ENCODE results near the gene OTUB1.

The OTUB1 gene

GRCh38 chr11:64031001-64031400 lies 44.8 kb downstream of the OTUB1 start:
- H3K4me3 ChIP-seq (ENCODE audit: low read depth, low read length) = no peak overlapping the region
- TF ChIP-seq, protein P1, sequence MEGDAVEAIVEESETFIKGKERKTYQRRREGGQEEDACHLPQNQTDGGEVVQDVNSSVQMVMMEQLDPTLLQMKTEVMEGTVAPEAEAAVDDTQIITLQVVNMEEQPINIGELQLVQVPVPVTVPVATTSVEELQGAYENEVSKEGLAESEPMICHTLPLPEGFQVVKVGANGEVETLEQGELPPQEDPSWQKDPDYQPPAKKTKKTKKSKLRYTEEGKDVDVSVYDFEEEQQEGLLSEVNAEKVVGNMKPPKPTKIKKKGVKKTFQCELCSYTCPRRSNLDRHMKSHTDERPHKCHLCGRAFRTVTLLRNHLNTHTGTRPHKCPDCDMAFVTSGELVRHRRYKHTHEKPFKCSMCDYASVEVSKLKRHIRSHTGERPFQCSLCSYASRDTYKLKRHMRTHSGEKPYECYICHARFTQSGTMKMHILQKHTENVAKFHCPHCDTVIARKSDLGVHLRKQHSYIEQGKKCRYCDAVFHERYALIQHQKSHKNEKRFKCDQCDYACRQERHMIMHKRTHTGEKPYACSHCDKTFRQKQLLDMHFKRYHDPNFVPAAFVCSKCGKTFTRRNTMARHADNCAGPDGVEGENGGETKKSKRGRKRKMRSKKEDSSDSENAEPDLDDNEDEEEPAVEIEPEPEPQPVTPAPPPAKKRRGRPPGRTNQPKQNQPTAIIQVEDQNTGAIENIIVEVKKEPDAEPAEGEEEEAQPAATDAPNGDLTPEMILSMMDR (IDR thresholded peaks at IDR 0.05; ENCODE audit: insufficient read depth, low read depth, low read length, missing control alignments) = no peak

DNA sequence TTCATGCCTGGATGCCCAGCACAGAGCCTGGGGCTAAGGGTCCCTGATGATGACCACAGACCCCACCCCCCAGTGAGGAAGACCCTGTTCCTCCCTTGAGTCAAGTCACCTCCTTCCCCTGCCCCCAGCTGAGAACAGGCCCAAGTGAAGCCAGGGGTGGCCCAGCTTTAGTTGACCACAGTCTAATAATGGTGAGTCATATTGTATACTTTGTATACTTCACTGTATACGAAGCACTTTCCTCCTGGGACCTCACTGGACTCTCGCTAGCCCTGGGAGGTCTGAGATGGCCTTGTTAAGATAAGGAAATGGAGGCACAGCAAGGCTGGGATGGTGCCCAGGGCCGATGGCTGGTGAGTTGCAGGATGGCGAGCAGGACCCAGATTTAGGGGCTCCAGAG lies 45.8 kb downstream of the OTUB1 start:
- no peak overlapping the region for H3K4me3 ChIP-seq (ENCODE audit: low read depth, low read length)
- DNase-seq (ENCODE audit: low read depth) = no peak
- TF ChIP-seq, protein P1 (IDR thresholded peaks at IDR 0.05; ENCODE audit: insufficient read depth, low read depth, low read length, missing control alignments) = no peak

More at GRCh38 chr11:64031001-64031400, 44.8 kb downstream of the OTUB1 start:
- DNase-seq (ENCODE audit: low read depth) = no peak

DNA sequence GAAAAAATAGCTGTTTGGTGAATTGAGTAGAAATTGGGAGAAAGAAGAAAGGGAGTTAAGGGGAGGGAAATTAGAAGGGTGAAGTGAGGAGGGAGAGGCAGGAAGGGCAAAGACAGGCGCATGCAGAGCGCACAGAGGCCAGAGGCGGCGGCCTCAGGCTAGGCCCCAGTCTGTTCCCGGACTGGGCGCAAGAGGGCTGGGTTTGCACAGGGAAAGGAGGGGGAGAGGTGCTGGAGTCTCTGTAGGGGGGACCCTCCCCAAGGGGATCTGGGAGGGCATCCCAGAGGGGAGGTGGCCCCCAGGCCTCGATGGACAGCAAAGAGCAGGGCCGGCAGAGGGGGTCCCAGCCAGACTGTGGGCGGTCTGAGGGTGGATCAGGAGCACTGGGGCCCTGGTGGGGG lies 48.2 kb downstream of the OTUB1 start:
- no peak overlapping the region for H3K4me3 ChIP-seq (ENCODE audit: low read depth, low read length)
- TF ChIP-seq, protein P1 (IDR thresholded peaks at IDR 0.05; ENCODE audit: insufficient read depth, low read depth, low read length, missing control alignments) = no peak
- DNase-seq (ENCODE audit: low read depth) = no peak

GRCh38 chr11:64035081-64035524 lies 48.9 kb downstream of the OTUB1 start:
- no peak for DNase-seq (ENCODE audit: low read depth)
- TF ChIP-seq, protein P1 (IDR thresholded peaks at IDR 0.05; ENCODE audit: insufficient read depth, low read depth, low read length, missing control alignments) = no peak
- no peak overlapping the region for H3K4me3 ChIP-seq (ENCODE audit: low read depth, low read length)

DNA sequence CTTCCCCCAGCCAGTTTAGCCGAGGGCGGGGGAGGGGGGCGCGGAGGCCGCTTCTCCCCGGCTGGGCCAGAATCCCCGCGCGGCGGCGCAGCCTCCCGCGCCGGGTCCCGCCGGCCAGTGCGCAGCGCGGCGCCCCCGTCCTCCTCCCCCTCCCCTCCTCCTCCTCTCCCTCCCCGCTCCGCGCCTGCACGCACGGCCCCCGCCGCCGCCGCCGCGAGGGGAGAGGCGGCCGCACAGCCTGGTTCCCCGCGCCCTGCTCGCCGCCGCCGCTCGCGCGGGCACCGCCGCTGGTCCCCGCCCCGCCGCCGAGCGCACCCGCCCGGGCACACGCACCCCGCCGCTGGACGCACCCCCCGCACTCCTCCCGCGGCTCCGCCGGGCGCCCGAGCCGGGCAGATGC lies 49.3 kb downstream of the OTUB1 start, which contains the start of gene FLRT1:
TSS of gene FLRT1 (plus strand) at position 356 of the 400 bp plus-strand sequence. CDS start 80,337 bp downstream, outside the sequence.
- no peak for DNase-seq (ENCODE audit: low read depth)
- no peak within 1 kb of the TSS for H3K4me3 ChIP-seq (ENCODE audit: low read depth, low read length)
- TF ChIP-seq, protein P1 (IDR thresholded peaks at IDR 0.05; ENCODE audit: insufficient read depth, low read depth, low read length, missing control alignments) = no peak

DNA sequence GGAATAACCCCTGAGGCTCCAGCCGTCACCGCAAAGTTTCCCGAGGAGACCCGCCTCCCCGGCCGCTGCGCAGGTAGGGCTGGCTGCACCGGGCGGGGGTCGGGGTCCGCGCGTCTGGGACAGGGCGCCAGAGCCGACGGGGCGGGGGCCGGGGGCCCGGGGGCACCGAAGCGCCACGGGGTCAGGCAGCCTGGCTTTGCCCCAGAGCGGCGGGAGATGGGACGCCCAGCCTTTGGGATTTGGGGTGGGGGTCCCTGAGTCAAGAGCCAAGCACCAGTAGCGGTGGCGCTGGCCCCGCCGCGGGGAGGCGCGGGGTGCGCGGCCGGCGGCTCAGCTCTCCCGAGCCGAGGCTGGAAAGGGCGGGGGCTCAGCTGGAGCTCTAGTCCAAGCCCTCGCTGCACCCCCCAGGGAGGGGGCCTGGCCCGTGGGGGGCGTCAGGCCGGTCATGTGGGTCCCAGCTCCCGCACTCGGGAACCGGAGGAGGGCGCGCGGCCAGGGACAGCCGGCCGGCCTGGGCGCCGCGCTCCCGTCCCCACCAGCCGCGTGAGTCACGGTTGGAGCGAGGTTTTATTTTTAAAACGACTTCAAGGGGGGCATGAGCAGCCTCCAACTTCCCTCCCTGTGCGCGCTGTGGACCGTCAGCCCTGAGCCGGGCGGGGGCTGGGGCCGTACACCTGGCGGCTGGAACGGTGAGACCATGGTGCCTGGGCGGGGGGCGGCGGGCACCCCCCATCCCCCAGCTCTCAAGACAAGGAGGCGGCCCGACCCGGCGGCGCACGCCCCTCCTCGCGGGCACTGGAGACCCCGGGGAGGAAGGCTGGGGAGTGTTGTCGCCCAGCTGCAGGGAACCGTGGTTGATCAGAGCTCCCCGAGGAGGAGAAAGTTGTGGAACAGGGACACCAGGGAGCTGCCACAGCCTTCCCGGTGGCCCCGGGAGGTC lies 50.1 kb downstream of the OTUB1 start:
- DNase-seq (ENCODE audit: low read depth) = no peak
- TF ChIP-seq, protein P1 (IDR thresholded peaks at IDR 0.05; ENCODE audit: insufficient read depth, low read depth, low read length, missing control alignments) = no peak
- H3K4me3 ChIP-seq (ENCODE audit: low read depth, low read length) = no peak overlapping the region
